Activated naive CD8-positive, alpha-beta T cell treated with anti-CD3 and anti-CD28 coated beads for 36 hours (primary cell): ENCODE measurements around the gene KIR2DL4. TPM values are rescaled to one million over a fixed set of nuclear protein-coding genes. Genes with fewer than 3 reads are reported as not detected.
"Not testable (repeated sequence)": the region's sequence is repeated elsewhere in the genome, so short reads cannot be mapped to it uniquely, and the experiment has no call there.

Experiments used
- DNase-seq: peaks from one replicate; pipeline ENCODE4 v3.0.0; 2021
- H3K27ac Mint-ChIP-seq: one replicate; pipeline ENCODE4 v1.8.0; 2022; ENCODE audit warnings: mild to moderate bottlenecking, moderate library complexity, mixed read lengths
- H3K27me3 Mint-ChIP-seq: one replicate; pipeline ENCODE4 v1.8.0; 2022; ENCODE audit warnings: mild to moderate bottlenecking, mixed read lengths
- H3K36me3 Mint-ChIP-seq: one replicate; pipeline ENCODE4 v1.8.0; 2021; ENCODE audit warnings: mild to moderate bottlenecking, mixed read lengths
- H3K4me1 Mint-ChIP-seq: one replicate; pipeline ENCODE4 v1.8.0; 2021; ENCODE audit warnings: mixed read lengths
- H3K4me3 Mint-ChIP-seq: one replicate; pipeline ENCODE4 v1.8.0; 2022; ENCODE audit warnings: mild to moderate bottlenecking, moderate library complexity, mixed read lengths
- H3K9me3 Mint-ChIP-seq: one replicate; pipeline ENCODE4 v1.8.0; 2022; ENCODE audit warnings: mixed read lengths
- total RNA-seq, 2 experiments: library from RNA; stranded (reverse); gene quantifications; one replicate each; pipeline ENCODE4 v1.2.3, GENCODE V29; 2021

KIR2DL4 gene
- total RNA-seq, 2 experiments from 2014 or later, result not detected

DNA sequence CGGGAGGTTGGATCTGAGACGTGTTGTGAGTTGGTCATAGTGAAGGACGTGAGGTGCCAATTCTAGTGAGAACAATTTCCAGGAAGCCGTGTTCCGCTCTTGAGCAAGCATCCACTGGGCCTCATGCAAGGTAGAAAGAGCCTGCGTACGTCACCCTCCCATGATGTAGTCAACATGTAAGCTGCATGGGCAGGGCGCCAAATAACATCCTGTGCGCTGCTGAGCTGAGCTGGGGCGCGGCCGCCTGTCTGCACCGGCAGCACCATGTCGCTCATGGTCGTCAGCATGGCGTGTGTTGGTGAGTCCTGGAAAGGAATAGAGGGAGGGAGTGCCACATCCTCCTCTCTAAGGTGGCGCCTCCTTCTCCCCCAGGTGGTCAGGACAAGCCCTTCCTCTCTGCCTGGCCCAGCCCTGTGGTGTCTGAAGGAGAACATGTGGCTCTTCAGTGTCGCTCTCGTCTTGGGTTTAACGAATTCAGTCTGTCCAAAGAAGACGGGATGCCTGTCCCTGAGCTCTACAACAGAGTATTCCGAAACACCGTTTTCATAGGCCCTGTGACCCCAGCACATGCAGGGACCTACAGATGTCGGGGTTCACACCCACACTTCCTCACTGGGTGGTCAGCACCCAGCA lies 17.2 kb upstream of the KIR2DL4 start:
- not testable (repeated sequence) for H3K27ac Mint-ChIP-seq, H3K4me3 Mint-ChIP-seq, H3K36me3 Mint-ChIP-seq

DNA sequence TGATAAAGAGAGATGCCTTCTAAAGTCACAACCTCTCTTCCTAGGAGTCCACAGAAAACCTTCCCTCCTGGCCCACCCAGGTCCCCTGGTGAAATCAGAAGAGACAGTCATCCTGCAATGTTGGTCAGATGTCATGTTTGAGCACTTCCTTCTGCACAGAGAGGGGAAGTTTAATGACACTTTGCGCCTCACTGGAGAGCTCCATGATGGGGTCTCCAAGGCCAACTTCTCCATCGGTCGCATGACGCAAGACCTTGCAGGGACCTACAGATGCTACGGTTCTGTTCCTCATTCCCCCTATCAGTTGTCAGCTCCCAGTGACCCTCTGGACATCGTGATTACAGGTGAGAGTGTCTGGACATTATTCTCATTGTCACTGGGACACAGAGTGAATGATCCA lies 15.3 kb upstream of the KIR2DL4 start:
- not testable (repeated sequence) for H3K27ac Mint-ChIP-seq, H3K9me3 Mint-ChIP-seq, H3K4me1 Mint-ChIP-seq, DNase-seq, H3K4me3 Mint-ChIP-seq, H3K36me3 Mint-ChIP-seq
- H3K27me3 Mint-ChIP-seq, result peaks cover 26% of the 10 kb centered on the region

More for the DNA sequence above, 17.2 kb upstream of the KIR2DL4 start:
- not testable (repeated sequence) for DNase-seq, H3K9me3 Mint-ChIP-seq, H3K4me1 Mint-ChIP-seq
- H3K27me3 Mint-ChIP-seq, result peaks cover 18% of the 10 kb centered on the region

DNA sequence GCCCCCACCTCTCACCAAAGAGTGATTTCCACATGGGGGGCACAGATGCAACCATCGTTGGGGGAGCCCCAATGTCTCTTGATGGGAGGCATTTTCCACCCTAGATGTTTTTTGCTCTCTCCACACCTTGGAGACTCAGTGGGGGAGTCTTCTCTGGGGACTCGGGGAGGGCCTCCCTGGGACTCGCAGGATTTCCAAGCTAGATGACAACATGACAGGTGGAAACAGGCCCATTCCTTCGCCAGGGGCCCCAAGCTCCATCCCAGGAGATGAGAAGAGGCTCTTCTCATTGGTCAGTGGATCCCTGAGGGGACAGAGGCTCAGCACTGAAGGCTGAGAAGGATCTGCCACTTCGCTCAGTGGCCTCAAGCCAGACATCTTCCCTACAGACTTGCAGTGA lies 12.7 kb upstream of the KIR2DL4 start:
- DNase-seq, result no peak
- no peaks in the 10 kb centered on the region for H3K36me3 Mint-ChIP-seq
- no peak overlapping the region for H3K27ac Mint-ChIP-seq
- peaks cover 33% of the 10 kb centered on the region for H3K27me3 Mint-ChIP-seq
- H3K4me1 Mint-ChIP-seq, result peaks cover 10% of the 10 kb centered on the region
- no peak overlapping the region for H3K4me3 Mint-ChIP-seq
- H3K9me3 Mint-ChIP-seq, result no peaks in the 10 kb centered on the region

DNA sequence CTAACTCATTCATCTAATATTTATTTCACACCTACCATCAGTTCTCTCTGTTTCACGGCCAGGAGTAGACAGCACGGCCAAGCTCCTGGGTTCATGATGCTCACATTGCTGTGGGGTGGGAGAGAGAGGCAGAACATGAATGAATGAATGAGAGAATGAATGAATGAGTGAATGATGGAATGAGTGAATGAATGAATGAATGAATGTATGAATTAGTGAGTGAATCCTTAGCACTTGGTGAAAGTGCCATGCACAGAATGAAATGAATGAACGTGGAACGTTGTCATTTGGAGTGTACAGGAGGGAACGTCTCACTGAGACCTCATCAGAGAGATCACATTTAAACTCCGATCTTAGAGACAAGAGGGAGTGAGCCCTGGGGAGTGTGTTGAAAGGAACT lies 11.9 kb upstream of the KIR2DL4 start:
- DNase-seq, result no peak
- peaks cover 10% of the 10 kb centered on the region for H3K4me1 Mint-ChIP-seq
- H3K36me3 Mint-ChIP-seq, result no peaks in the 10 kb centered on the region
- no peak overlapping the region for H3K4me3 Mint-ChIP-seq
- no peaks in the 10 kb centered on the region for H3K9me3 Mint-ChIP-seq
- H3K27me3 Mint-ChIP-seq, result peaks cover 36% of the 10 kb centered on the region
- H3K27ac Mint-ChIP-seq, result no peak overlapping the region

DNA sequence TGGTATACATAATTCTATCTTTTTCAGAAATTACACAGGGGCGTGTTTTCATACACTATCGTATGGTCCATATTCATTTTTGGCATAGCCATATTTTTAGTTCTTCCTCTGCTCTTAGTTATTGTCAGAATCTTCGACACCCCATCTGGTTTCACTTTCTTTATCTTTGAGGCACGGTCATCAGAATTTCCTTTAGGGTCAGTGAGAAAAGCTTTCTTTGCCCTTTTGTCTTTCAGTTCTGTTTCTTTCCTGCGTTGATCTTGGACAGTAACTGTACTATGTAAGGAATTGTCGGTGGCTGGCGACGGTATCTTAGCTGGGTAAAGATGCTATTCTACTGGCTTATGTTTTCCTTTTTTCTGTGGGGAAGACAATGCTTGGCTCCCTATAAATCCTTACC lies 10.6 kb upstream of the KIR2DL4 start:
- Mint-ChIP-seq H3K4me1 (peaks cover 10% of the 10 kb centered on the region), H3K9me3 (no peaks in the 10 kb centered on the region), H3K36me3 (no peaks in the 10 kb centered on the region), H3K4me3 (peak overlapping the region; percentile 26), H3K27ac (no peak overlapping the region), H3K27me3 (peaks cover 40% of the 10 kb centered on the region)
- no peak for DNase-seq

DNA sequence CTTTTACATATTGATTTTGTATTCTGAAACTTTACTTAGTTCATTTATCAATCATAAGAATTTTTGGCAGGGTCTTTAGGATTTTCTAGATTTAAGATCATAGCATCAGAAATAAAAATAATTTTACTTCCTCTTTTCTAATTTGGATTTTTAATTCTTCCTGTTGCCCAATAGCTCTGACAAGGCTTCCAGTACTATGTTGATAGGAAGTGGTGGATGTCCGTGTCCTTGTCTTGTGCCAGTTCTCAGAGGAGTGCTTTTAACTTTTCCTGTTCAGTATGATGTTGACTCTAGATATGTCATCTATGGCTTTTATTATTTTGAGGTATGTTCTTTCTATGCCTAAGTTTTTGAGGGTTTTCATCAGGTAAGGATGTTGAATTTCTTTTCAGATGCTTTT lies 7.7 kb upstream of the KIR2DL4 start:
- Mint-ChIP-seq H3K4me3 (no peak overlapping the region), H3K36me3 (no peaks in the 10 kb centered on the region), H3K4me1 (peaks cover 10% of the 10 kb centered on the region), H3K27me3 (peaks cover 59% of the 10 kb centered on the region), H3K27ac (no peak overlapping the region), H3K9me3 (no peaks in the 10 kb centered on the region)
- no peak for DNase-seq

DNA sequence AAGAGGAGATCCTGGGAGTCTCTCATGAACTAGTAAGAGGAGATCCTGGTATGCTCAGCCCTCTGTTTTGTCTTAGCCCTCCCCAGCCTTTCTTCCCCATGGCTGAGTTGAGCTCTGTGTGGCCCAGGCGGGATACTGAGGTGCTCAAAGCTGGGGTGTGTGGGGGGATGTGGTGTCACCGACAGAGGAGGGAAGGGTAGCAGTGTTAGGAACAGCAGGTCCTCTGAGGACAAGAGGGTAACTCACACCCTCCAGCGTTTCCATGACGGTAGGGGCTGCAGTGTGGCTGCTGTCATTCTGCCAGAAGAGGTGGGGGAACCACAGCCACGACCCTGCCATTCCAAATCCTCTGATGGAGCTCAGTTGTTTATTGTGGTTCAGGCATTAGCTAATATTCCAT lies 691 bp downstream of the KIR2DL4 start:
- Mint-ChIP-seq H3K9me3 (no peaks in the 10 kb centered on the region), H3K27ac (no peak overlapping the region), H3K4me1 (no peaks in the 10 kb centered on the region), H3K27me3 (peaks cover 20% of the 10 kb centered on the region), H3K36me3 (no peaks in the 10 kb centered on the region), H3K4me3 (no peak overlapping the region)
- no peak for DNase-seq

DNA sequence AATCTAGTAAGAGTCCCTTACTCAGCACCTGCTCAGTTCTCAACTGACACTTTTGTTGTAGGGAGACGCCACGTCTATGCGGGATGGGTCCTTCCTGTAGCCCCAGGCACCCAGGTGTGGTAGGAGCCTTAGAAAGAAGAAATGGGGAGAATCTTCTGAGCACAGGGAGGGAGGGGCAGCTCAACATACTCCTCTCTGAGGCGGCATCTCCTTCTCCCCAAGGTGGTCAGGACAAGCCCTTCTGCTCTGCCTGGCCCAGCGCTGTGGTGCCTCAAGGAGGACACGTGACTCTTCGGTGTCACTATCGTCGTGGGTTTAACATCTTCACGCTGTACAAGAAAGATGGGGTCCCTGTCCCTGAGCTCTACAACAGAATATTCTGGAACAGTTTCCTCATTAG lies 1.2 kb downstream of the KIR2DL4 start:
- Mint-ChIP-seq H3K36me3 (no peaks in the 10 kb centered on the region), H3K9me3 (no peaks in the 10 kb centered on the region), H3K4me1 (no peaks in the 10 kb centered on the region), H3K4me3 (no peak overlapping the region), H3K27ac (no peak overlapping the region), H3K27me3 (peaks cover 15% of the 10 kb centered on the region)
- no peak for DNase-seq

DNA sequence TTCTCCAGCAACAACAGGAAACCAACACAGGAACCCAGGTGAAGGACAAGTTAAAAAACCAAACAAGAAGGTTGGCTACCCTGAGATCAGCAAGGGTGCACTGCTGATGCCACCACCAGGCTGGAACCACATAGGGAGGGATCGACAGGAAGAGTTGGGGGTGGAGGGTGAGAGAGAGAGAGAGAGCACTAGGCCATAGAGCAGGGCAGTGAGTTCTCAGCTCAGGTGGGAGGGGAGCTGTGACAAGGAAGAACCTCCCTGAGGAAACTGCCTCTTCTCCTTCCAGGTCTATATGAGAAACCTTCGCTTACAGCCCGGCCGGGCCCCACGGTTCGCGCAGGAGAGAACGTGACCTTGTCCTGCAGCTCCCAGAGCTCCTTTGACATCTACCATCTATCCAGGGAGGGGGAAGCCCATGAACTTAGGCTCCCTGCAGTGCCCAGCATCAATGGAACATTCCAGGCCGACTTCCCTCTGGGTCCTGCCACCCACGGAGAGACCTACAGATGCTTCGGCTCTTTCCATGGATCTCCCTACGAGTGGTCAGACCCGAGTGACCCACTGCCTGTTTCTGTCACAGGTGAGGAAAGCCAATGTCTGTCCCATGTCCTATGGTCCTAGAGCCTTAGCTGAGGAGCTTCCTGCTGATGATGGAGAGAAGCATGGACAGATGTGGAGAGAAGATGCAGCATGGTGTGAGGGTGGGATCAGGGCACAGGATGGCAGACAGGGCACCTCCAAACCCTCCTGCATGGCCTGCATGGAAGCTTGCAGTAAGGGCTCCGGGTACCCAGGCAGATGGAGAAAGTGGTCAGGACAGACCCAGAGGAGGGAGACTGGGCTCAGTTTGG lies 2.5 kb downstream of the KIR2DL4 start:
- Mint-ChIP-seq H3K4me1 (no peaks in the 10 kb centered on the region), H3K27me3 (peaks cover 11% of the 10 kb centered on the region), H3K4me3 (no peak overlapping the region), H3K9me3 (no peaks in the 10 kb centered on the region), H3K27ac (no peak overlapping the region), H3K36me3 (no peaks in the 10 kb centered on the region)
- DNase-seq, result no peak

DNA sequence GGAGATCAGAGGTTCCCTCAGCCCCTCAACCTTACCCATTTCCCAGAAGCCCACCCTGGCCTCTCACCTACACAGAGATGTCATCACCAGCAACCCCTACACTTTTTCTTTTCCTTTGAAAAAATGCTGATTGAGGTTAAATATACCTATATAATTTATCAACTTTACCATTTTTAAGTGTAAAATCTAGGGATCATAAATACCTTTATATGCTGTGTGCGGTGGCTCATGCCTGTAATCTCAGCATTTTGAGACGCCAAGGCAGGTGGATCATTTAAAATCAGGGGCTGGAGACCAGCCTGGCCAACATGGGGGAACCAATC lies 3.1 kb downstream of the KIR2DL4 start:
- no peak for DNase-seq
- Mint-ChIP-seq H3K36me3 (no peaks in the 10 kb centered on the region), H3K4me3 (no peak overlapping the region), H3K27ac (no peak overlapping the region), H3K9me3 (no peaks in the 10 kb centered on the region), H3K4me1 (no peaks in the 10 kb centered on the region), H3K27me3 (peaks cover 11% of the 10 kb centered on the region)

DNA sequence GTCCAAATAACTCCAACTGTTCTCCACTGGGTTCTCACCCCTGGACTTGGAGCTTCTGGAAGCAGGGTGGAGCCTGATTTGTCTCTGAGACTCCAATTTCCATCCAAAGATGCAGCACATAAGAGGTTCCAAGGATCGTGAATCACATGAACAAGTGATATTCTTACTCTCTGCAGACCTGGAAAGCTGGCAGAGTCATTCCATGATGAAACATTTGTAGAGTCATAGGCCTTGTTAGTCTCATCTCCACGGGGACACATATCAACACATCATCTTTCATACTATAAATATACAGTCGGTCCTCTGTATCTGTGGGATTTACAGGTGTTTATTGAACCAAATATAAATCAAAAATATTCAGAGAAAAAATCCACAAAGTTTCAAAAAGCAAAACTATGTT lies 11.2 kb downstream of the KIR2DL4 start:
- not testable (repeated sequence) for H3K9me3 Mint-ChIP-seq, H3K27ac Mint-ChIP-seq, H3K4me3 Mint-ChIP-seq, H3K27me3 Mint-ChIP-seq, H3K36me3 Mint-ChIP-seq, DNase-seq, H3K4me1 Mint-ChIP-seq

DNA sequence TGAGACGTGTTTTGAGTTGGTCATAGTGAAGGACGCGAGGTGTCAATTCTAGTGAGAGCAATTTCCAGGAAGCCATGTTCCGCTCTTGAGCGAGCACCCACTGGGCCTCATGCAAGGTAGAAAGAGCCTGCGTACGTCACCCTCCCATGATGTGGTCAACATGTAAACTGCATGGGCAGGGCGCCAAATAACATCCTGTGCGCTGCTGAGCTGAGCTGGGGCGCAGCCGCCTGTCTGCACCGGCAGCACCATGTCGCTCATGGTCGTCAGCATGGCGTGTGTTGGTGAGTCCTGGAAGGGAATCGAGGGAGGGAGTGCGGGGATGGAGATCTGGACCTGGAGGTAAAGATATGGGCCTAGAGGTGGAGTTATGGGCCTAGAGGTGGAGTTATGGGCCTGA lies 12.8 kb downstream of the KIR2DL4 start, which contains the start of gene KIR3DL1:
Gene KIR3DL1, plus strand, starts transcription at position 218 of the 400 bp plus-strand sequence.
- not testable (repeated sequence) for H3K36me3 Mint-ChIP-seq, H3K4me1 Mint-ChIP-seq, H3K27ac Mint-ChIP-seq, H3K27me3 Mint-ChIP-seq, DNase-seq, H3K9me3 Mint-ChIP-seq, H3K4me3 Mint-ChIP-seq

DNA sequence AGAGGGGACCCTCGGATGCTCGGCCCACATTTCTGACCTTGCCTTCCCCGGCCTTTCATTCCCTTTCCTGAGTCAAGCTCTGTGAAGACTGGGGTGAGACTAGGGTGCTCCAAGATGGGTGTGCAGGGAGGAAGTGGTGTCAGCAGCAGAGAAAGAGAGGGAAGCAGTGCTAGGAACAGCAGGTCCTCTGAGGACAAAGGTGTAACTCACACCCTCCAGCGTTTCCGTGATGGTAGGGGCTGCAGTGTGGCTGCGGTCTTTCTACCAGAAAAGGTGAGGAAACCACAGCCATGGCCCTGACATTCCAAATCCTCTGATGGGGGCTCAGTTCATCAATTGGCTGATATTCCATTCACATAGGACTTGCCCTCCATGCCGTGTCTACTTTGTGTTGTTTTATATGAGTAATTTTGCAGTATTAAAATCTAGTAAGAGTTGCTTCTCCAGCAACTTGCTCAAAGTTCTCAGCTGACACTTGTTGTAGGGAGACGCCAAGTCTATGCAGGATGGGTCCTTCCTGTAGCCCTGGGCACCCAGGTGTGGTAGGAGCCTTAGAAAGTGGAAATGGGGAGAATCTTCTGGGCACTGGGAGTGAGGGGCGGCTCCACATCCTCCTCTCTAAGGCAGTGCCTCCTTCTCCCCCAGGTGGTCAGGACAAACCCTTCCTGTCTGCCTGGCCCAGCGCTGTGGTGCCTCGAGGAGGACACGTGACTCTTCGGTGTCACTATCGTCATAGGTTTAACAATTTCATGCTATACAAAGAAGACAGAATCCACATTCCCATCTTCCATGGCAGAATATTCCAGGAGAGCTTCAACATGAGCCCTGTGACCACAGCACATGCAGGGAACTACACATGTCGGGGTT lies 14.5 kb downstream of the KIR2DL4 start:
- H3K4me3 Mint-ChIP-seq, result no peak overlapping the region
- H3K9me3 Mint-ChIP-seq, result no peaks in the 10 kb centered on the region
- no peaks in the 10 kb centered on the region for H3K36me3 Mint-ChIP-seq
- H3K27ac Mint-ChIP-seq, result no peak overlapping the region
- no peaks in the 10 kb centered on the region for H3K4me1 Mint-ChIP-seq
- DNase-seq, result no peak
- peaks cover 6% of the 10 kb centered on the region for H3K27me3 Mint-ChIP-seq

DNA sequence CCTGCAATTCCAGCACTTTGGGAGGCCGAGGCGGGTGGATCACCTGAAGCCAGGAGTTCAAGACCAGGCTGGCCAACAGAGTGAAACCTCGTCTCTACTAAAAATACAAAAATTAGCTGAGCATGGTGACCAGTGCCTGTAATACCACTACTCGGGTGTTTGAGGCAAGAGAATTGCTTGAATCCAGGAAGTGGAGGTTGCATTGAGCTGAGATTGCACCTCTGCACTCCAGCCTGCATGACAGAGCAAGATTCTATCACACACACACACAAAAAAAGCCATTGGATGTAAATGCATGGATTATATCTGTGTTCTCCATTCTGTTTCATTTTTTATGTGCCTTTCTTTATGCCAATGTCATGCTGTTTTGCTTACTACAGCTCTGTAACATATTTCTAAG lies 21.0 kb downstream of the KIR2DL4 start:
- H3K4me1 Mint-ChIP-seq, DNase-seq, H3K27ac Mint-ChIP-seq, H3K36me3 Mint-ChIP-seq, H3K4me3 Mint-ChIP-seq, H3K9me3 Mint-ChIP-seq: not testable (repeated sequence)
- H3K27me3 Mint-ChIP-seq, result peaks cover 13% of the 10 kb centered on the region

DNA sequence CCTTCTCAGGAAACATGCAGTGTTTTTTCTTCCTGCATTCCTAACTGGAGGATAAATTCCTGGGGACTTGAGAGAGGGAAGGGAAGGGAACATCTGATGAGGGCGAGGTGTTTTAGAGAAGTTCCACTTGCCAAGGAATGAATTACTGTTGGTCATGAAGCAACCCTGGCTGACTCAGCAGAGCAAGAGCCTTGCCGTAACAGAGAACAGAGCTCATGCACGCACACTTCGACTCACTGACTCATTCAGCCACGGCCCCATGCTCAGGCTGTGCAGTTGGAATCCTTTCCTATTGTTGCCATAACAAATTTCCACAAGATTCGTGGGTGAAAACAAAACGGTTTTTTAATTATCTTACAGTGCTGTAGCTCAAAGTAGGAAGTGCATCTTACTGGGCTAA lies 21.9 kb downstream of the KIR2DL4 start:
- not testable (repeated sequence) for H3K36me3 Mint-ChIP-seq, H3K4me1 Mint-ChIP-seq, H3K9me3 Mint-ChIP-seq, H3K27ac Mint-ChIP-seq, DNase-seq, H3K4me3 Mint-ChIP-seq
- peaks cover 12% of the 10 kb centered on the region for H3K27me3 Mint-ChIP-seq
